Breast epithelium (tissue), 3 donors: Measurements from ENCODE around the gene ERV3-1.
"Not testable (repeated sequence)": the region's sequence is repeated elsewhere in the genome, so short reads cannot be mapped to it uniquely, and the experiment has no call there.

Experiments used
- CTCF ChIP-seq, 3 donors: fragments of 450-650 bp; IDR thresholded peaks; one replicate each; pipeline ENCODE4 v1.5.1; 2016 to 2017; ENCODE audit warnings: antibody characterized with exemption in 3 of 3, mild to moderate bottlenecking in 3 of 3, moderate library complexity in 3 of 3
- POLR2AphosphoS5 ChIP-seq, 3 donors: sonication (generic); formaldehyde crosslinking; IDR thresholded peaks; one replicate each; pipeline ENCODE4 v1.6.1; 2017; ENCODE audit warnings: antibody characterized with exemption in 3 of 3

- not testable (repeated sequence) for TF ChIP-seq CTCF, POLR2AphosphoS5 (IDR thresholded peaks at IDR 0.05)
These were observed 61.6 kb downstream of the ERV3-1 start for GRCh38 chr7:64944667-64945502.
